Measurements from ENCODE around the gene POLE2.

Gene POLE2

GRCh38 chr14:49686425-49686824 is 1.6 kb downstream of the POLE2 start:
- TF ChIP-seq FOXM1 (IDR thresholded peaks at IDR 0.05; ENCODE audit: borderline replicate concordance, low read depth) (no peak), TCF12 (IDR thresholded peaks at IDR 0.05; ENCODE audit: low read depth) (no peak), NFIC (IDR thresholded peaks at IDR 0.05) (no peak), CREB1 (IDR thresholded peaks at IDR 0.05; ENCODE audit: low read depth) (no peak), ZBTB7A (IDR thresholded peaks at IDR 0.05; ENCODE audit: low read depth) (no peak), RAD21 (IDR thresholded peaks at IDR 0.05; ENCODE audit: low read depth) (no peak), TEAD4 (IDR thresholded peaks at IDR 0.05) (no peak), EP300 (IDR thresholded peaks at IDR 0.05; ENCODE audit: borderline replicate concordance) (no peak)
- TF ChIP-seq, protein P1, sequence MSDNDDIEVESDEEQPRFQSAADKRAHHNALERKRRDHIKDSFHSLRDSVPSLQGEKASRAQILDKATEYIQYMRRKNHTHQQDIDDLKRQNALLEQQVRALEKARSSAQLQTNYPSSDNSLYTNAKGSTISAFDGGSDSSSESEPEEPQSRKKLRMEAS (IDR thresholded peaks at IDR 0.05): no peak
- TF ChIP-seq, protein P2, sequence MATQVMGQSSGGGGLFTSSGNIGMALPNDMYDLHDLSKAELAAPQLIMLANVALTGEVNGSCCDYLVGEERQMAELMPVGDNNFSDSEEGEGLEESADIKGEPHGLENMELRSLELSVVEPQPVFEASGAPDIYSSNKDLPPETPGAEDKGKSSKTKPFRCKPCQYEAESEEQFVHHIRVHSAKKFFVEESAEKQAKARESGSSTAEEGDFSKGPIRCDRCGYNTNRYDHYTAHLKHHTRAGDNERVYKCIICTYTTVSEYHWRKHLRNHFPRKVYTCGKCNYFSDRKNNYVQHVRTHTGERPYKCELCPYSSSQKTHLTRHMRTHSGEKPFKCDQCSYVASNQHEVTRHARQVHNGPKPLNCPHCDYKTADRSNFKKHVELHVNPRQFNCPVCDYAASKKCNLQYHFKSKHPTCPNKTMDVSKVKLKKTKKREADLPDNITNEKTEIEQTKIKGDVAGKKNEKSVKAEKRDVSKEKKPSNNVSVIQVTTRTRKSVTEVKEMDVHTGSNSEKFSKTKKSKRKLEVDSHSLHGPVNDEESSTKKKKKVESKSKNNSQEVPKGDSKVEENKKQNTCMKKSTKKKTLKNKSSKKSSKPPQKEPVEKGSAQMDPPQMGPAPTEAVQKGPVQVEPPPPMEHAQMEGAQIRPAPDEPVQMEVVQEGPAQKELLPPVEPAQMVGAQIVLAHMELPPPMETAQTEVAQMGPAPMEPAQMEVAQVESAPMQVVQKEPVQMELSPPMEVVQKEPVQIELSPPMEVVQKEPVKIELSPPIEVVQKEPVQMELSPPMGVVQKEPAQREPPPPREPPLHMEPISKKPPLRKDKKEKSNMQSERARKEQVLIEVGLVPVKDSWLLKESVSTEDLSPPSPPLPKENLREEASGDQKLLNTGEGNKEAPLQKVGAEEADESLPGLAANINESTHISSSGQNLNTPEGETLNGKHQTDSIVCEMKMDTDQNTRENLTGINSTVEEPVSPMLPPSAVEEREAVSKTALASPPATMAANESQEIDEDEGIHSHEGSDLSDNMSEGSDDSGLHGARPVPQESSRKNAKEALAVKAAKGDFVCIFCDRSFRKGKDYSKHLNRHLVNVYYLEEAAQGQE (IDR thresholded peaks at IDR 0.05; ENCODE audit: low read depth): no peak

DNA sequence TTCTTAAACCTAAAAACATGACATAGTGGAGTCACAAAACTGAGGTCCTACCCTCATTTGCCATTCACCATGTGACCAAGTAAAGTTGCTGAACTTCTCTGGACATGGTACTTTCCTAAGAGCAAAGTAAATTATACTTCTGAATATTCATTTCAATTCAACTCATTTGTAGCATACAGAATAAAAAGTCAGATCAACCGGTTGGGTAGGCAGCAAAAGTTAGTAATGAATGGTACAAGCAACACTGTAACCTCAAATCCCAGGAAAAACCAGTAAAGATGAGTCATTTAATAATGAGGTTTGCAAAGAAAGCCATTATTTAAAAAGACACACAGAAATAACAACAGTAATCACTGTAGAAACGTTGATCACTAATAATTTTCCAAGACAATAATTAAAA is 8.7 kb downstream of the POLE2 start:
- TF ChIP-seq RAD21 (IDR thresholded peaks at IDR 0.05; ENCODE audit: low read depth) (no peak), TCF12 (IDR thresholded peaks at IDR 0.05; ENCODE audit: low read depth) (no peak), ZBTB7A (IDR thresholded peaks at IDR 0.05; ENCODE audit: low read depth) (no peak), EP300 (IDR thresholded peaks at IDR 0.05; ENCODE audit: borderline replicate concordance) (no peak), YY1 (IDR thresholded peaks at IDR 0.05; ENCODE audit: low read depth) (no peak), TEAD4 (IDR thresholded peaks at IDR 0.05) (no peak), FOXM1 (IDR thresholded peaks at IDR 0.05; ENCODE audit: borderline replicate concordance, low read depth) (no peak), EGR1 (IDR thresholded peaks at IDR 0.05) (no peak), CREB1 (IDR thresholded peaks at IDR 0.05; ENCODE audit: low read depth) (no peak), NFIC (IDR thresholded peaks at IDR 0.05) (no peak), CEBPB (IDR thresholded peaks at IDR 0.05) (no peak), TAF1 (IDR thresholded peaks at IDR 0.05; ENCODE audit: low read depth) (no peak)
- TF ChIP-seq, protein P2 (IDR thresholded peaks at IDR 0.05; ENCODE audit: low read depth): no peak
- TF ChIP-seq, protein P3, sequence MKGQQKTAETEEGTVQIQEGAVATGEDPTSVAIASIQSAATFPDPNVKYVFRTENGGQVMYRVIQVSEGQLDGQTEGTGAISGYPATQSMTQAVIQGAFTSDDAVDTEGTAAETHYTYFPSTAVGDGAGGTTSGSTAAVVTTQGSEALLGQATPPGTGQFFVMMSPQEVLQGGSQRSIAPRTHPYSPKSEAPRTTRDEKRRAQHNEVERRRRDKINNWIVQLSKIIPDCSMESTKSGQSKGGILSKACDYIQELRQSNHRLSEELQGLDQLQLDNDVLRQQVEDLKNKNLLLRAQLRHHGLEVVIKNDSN (IDR thresholded peaks at IDR 0.05): no peak
- TF ChIP-seq, protein P1 (IDR thresholded peaks at IDR 0.05): no peak

GRCh38 chr14:49677643-49678042 is 10.4 kb downstream of the POLE2 start:
- TF ChIP-seq, protein P2 (IDR thresholded peaks at IDR 0.05; ENCODE audit: low read depth): no peak
- TF ChIP-seq, protein P1 (IDR thresholded peaks at IDR 0.05): no peak
- TF ChIP-seq CREB1 (IDR thresholded peaks at IDR 0.05; ENCODE audit: low read depth) (no peak), ZBTB7A (IDR thresholded peaks at IDR 0.05; ENCODE audit: low read depth) (no peak), NFIC (IDR thresholded peaks at IDR 0.05) (no peak), TAF1 (IDR thresholded peaks at IDR 0.05; ENCODE audit: low read depth) (no peak), YY1 (IDR thresholded peaks at IDR 0.05; ENCODE audit: low read depth) (no peak), CEBPB (IDR thresholded peaks at IDR 0.05) (no peak), TCF12 (IDR thresholded peaks at IDR 0.05; ENCODE audit: low read depth) (no peak), RAD21 (IDR thresholded peaks at IDR 0.05; ENCODE audit: low read depth) (no peak), TEAD4 (IDR thresholded peaks at IDR 0.05) (no peak), EGR1 (IDR thresholded peaks at IDR 0.05) (no peak), EP300 (IDR thresholded peaks at IDR 0.05; ENCODE audit: borderline replicate concordance) (no peak), FOXM1 (IDR thresholded peaks at IDR 0.05; ENCODE audit: borderline replicate concordance, low read depth) (no peak)
- TF ChIP-seq, protein P3 (IDR thresholded peaks at IDR 0.05): no peak

DNA sequence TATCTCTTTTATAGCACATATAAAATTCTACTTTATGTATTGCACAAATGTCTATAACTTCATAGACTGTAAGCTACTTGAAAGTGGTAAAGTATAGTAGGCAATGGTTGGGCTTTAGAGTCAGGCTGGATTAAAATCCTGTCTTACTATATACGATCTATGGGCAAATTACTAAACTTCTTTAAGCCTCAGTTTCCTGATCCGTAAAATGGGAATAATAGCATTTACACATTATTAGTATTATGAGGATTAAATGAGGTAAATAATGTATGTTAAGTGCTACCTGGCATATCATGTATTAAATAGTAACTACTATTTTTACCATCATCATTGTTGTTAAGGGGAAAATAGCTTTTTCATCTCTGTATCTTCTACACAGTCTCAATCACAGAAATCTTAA is 14.4 kb downstream of the POLE2 start:
- TF ChIP-seq YY1 (IDR thresholded peaks at IDR 0.05; ENCODE audit: low read depth): no peak
- TF ChIP-seq CEBPB (IDR thresholded peaks at IDR 0.05): no peak
- no peak for TF ChIP-seq TCF12 (IDR thresholded peaks at IDR 0.05; ENCODE audit: low read depth)
- TF ChIP-seq FOXM1 (IDR thresholded peaks at IDR 0.05; ENCODE audit: borderline replicate concordance, low read depth): no peak
- TF ChIP-seq, protein P3 (IDR thresholded peaks at IDR 0.05): no peak
- TF ChIP-seq TAF1 (IDR thresholded peaks at IDR 0.05; ENCODE audit: low read depth): no peak
- no peak for TF ChIP-seq EP300 (IDR thresholded peaks at IDR 0.05; ENCODE audit: borderline replicate concordance)
- no peak for TF ChIP-seq ZBTB7A (IDR thresholded peaks at IDR 0.05; ENCODE audit: low read depth)
- no peak for TF ChIP-seq TEAD4 (IDR thresholded peaks at IDR 0.05)
- no peak for TF ChIP-seq EGR1 (IDR thresholded peaks at IDR 0.05)
- TF ChIP-seq, protein P1 (IDR thresholded peaks at IDR 0.05): no peak
- no peak for TF ChIP-seq NFIC (IDR thresholded peaks at IDR 0.05)
- no peak for TF ChIP-seq CREB1 (IDR thresholded peaks at IDR 0.05; ENCODE audit: low read depth)
- TF ChIP-seq RAD21 (IDR thresholded peaks at IDR 0.05; ENCODE audit: low read depth): no peak
- TF ChIP-seq, protein P2 (IDR thresholded peaks at IDR 0.05; ENCODE audit: low read depth): no peak
